Lung (tissue), 12 donors: Measurements from ENCODE around the gene IL23R. TPM values are rescaled to one million over a fixed set of nuclear protein-coding genes. Genes with fewer than 3 reads are reported as not detected.
A peak's percentile ranks its signal among the peaks of the same experiment; 100 is the strongest.
"Not testable (repeated sequence)": the region's sequence is repeated elsewhere in the genome, so short reads cannot be mapped to it uniquely, and the experiment has no call there.

Experiments
- ATAC-seq: fragments of 200-7000 bp; cut with Tn5 transposase; one replicate; pipeline ENCODE4 v1.9.1; 2020; ENCODE audit warnings: moderate number of reproducible peaks; ENCODE audit not compliant: insufficient read depth, low FRiP score
- DNase-seq, 3 donors: peaks; one replicate each; pipeline ENCODE4 v3.0.0-alpha.2; 2013 to 2017
- H3K27ac ChIP-seq, 2 donors: one replicate each; pipeline ENCODE4 v1.5.1; 2013; ENCODE audit warnings: mild to moderate bottlenecking in 2 of 2, moderate library complexity in 2 of 2, control low read depth in 1 of 2, inconsistent platforms in 1 of 2, low read depth in 1 of 2, low read length in 1 of 2
- H3K27me3 ChIP-seq, 3 donors: one replicate each; pipeline ENCODE4 v1.5.1; 2013; ENCODE audit warnings: low read length in 2 of 3; ENCODE audit not compliant: control insufficient read depth in 3 of 3, insufficient read depth in 3 of 3
- H3K36me3 ChIP-seq, 4 donors: one replicate each; pipeline ENCODE4 v1.5.1; 2013; ENCODE audit warnings: low read length in 4 of 4, mild to moderate bottlenecking in 1 of 4, moderate library complexity in 1 of 4; ENCODE audit not compliant: control insufficient read depth in 4 of 4, insufficient read depth in 4 of 4
- H3K4me1 ChIP-seq, 5 donors: one replicate each; pipeline ENCODE4 v1.5.1; 2013; ENCODE audit warnings: low read length in 5 of 5, mild to moderate bottlenecking in 2 of 5, moderate library complexity in 1 of 5; ENCODE audit not compliant: control insufficient read depth in 5 of 5, insufficient read depth in 5 of 5
- H3K4me3 ChIP-seq: one replicate; pipeline ENCODE4 v1.5.1; 2013; ENCODE audit warnings: mild to moderate bottlenecking, control low read depth, moderate library complexity
- H3K9ac ChIP-seq, 2 donors: one replicate each; pipeline ENCODE4 v1.5.1; 2013; ENCODE audit warnings: low read length in 2 of 2, control low read depth in 1 of 2; ENCODE audit not compliant: insufficient read depth in 1 of 2
- H3K9me3 ChIP-seq, 4 donors: one replicate each; pipeline ENCODE4 v1.5.1; 2013; ENCODE audit warnings: low read length in 3 of 4, mild to moderate bottlenecking in 1 of 4, moderate library complexity in 1 of 4; ENCODE audit not compliant: control insufficient read depth in 4 of 4, insufficient read depth in 3 of 4
- CTCF ChIP-seq: IDR thresholded peaks from 2 replicates; pipeline ENCODE4 v1.5.1; 2012; ENCODE audit warnings: mild to moderate bottlenecking; ENCODE audit errors: control extremely low read depth, extremely low read depth
- WGBS, 2 donors: extraction: QIAGEN DNeasy Blood & Tissue Kit; methylation state at CpG; one replicate each; pipeline ENCODE4 v1.1.7; 2013; 5-methylcytosine and 5-hydroxymethylcytosine counted together
- polyA plus RNA-seq, 2 donors: library from polyadenylated mRNA; stranded (reverse); fragments of 200-250 nt; gene quantifications; one replicate each; pipeline ENCODE4 v1.2.1, GENCODE V29; 2013
- total RNA-seq, 2 donors: library from RNA; depleted of rRNA in 1 of 2; stranded (reverse); fragments of >200 nt in 1 of 2; gene quantifications; one replicate each; pipeline ENCODE4 v1.2.1, GENCODE V29; 2014 to 2021
- donor health status: control.
- donor health status: control.
- donor health status: Bipolar disorder and iron deficiency.
- donor health status: healthy.
- donor health status: DM: yes; HTN: yes; CAD: no.

The IL23R gene
- total and polyA plus RNA-seq, 4 donors: 0.03 to 0.60 (median 0.15) TPM; not detected in 1

GRCh38 chr1:67144696-67145095, 21.6 kb upstream of the IL23R start:
- no peak overlapping the region for H3K4me3 ChIP-seq
- no peaks in the 10 kb centered on the region for H3K9me3 ChIP-seq
- ATAC-seq: no peak
- H3K27ac ChIP-seq: no peak overlapping the region
- 86 to 91% methylated on average over 2 of the region's 2 CpGs for WGBS, 2 donors
- no peak for TF ChIP-seq CTCF
- peak in 1 of 3 donors; percentile 17 for DNase-seq
- H3K9ac ChIP-seq: no peak overlapping the region
- H3K4me1 ChIP-seq: no peaks in the 10 kb centered on the region
- peaks cover 0 to 2% (median 0%) of the 10 kb centered on the region in 3 donors for H3K27me3 ChIP-seq
- no peaks in the 10 kb centered on the region for H3K36me3 ChIP-seq

- H3K4me1 ChIP-seq: no peaks in the 10 kb centered on the region
- no peak overlapping the region for H3K9ac ChIP-seq
- ATAC-seq: no peak
- H3K27me3 ChIP-seq: peaks cover 0 to 5% (median 0%) of the 10 kb centered on the region in 3 donors
- H3K4me3 ChIP-seq: no peak overlapping the region
- DNase-seq: no peak
- no peak overlapping the region for H3K27ac ChIP-seq
- H3K9me3 ChIP-seq: no peaks in the 10 kb centered on the region
- H3K36me3 ChIP-seq: no peaks in the 10 kb centered on the region
- 91 to 97% methylated on average over 3 of the region's 3 CpGs for WGBS, 2 donors
- TF ChIP-seq CTCF: no peak
Observed at GRCh38 chr1:67146101-67146500, 20.2 kb upstream of the IL23R start.

GRCh38 chr1:67146539-67146938, 19.7 kb upstream of the IL23R start:
- no peaks in the 10 kb centered on the region for H3K4me1 ChIP-seq
- H3K4me3 ChIP-seq: no peak overlapping the region
- DNase-seq (no peak), ATAC-seq (no peak)
- H3K27ac ChIP-seq: no peak overlapping the region
- H3K9ac ChIP-seq: no peak overlapping the region
- no peaks in the 10 kb centered on the region for H3K9me3 ChIP-seq
- no peak for TF ChIP-seq CTCF
- WGBS, 2 donors: 94 to 97% methylated on average over 3 of the region's 3 CpGs
- no peaks in the 10 kb centered on the region for H3K36me3 ChIP-seq
- peaks cover 0 to 5% (median 0%) of the 10 kb centered on the region in 3 donors for H3K27me3 ChIP-seq

GRCh38 chr1:67147973-67148372, 18.3 kb upstream of the IL23R start:
- not testable (repeated sequence) for H3K9me3 ChIP-seq, H3K36me3 ChIP-seq, ATAC-seq, H3K4me1 ChIP-seq, H3K9ac ChIP-seq, H3K27me3 ChIP-seq, H3K27ac ChIP-seq, H3K4me3 ChIP-seq, DNase-seq
- WGBS, 2 donors: 94% methylated on average over 20 of the region's 20 CpGs
